ENCODE data around the gene ABLIM2.

DNA sequence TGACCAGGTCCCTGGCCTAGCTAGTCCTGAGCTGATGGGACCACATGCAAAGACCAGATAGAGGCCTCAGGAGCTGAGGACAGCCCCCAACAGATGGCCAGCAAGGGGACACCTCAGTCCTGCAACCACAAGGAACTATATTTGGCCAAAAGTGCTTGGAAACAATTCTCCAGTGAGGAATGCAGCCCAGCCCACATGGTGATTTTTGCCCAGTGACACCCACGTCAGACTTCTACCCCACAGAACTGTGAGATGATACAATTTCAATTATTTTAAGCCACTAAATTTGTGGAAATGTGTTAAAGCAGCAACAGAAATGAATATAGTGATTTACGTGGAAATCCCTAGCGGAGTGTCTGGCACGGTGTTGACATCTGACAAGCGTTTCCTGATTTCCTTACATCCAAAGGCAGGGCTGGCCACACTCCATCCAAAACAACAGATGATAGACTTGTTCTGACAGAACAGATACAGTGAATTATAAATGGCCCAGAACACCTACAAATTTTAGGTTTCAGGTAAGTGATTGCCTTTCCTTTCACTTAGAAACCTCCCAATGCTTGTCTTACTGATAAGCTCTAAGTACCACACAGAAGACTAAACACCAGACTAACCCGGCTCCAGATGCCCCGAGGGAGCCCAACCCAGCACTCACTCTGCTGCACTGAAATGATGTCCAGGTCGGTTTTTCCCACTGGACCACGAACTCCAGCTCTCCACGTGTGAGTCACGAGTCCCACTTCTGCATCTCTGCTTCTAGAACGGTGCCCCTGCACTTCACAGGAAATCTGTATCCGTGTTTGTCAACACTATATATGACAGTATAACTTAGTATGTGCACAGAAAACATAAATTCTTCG is 224.7 kb downstream of the ABLIM2 start:
- no peak for TF ChIP-seq SIN3A (IDR thresholded peaks at IDR 0.05; ENCODE audit: borderline replicate concordance, low read depth, low read length)
- TF ChIP-seq TAF1 (CRISPR knock-in tag; IDR thresholded peaks at IDR 0.05): no peak

Data from HepG2 (cell line).